ENCODE measurements around the gene TRMT44. TPM values are rescaled to one million over a fixed set of nuclear protein-coding genes. Genes with fewer than 3 reads are reported as not detected.
A peak's percentile ranks its signal among the peaks of the same experiment; 100 is the strongest.

TRMT44 gene
- total and polyA plus RNA-seq, 12 donors, result 4.5 to 10.2 (median 7.9) TPM

GRCh38 chr4:8464381-8464780 lies 23.8 kb downstream of the TRMT44 start:
- intact Hi-C loops (cut with DNase I), result no loop called here
- Histone ChIP-seq H3K27ac (no peak overlapping the region), H3K9me3 (no peaks in the 10 kb centered on the region), H3K27me3 (no peaks in the 10 kb centered on the region), H3K4me1 (peaks cover 0 to 3% (median 0%) of the 10 kb centered on the region in 9 donors), H3K4me3 (no peak overlapping the region), H3K36me3 (peaks cover 0 to 100% (median 29%) of the 10 kb centered on the region in 9 donors)
- DNase-seq (no peak), ATAC-seq (no peak)
- TF ChIP-seq CTCF (IDR thresholded peaks at IDR 0.05), result no peak
- 81 to 84% methylated on average over 14 of the region's 14 CpGs for WGBS, 2 donors

GRCh38 chr4:8465615-8466611 lies 25.3 kb downstream of the TRMT44 start:
- Histone ChIP-seq H3K4me3 (no peak overlapping the region), H3K9me3 (no peaks in the 10 kb centered on the region), H3K4me1 (peaks cover 0 to 3% (median 0%) of the 10 kb centered on the region in 9 donors), H3K36me3 (peaks cover 0 to 98% (median 28%) of the 10 kb centered on the region in 9 donors), H3K27me3 (no peaks in the 10 kb centered on the region), H3K27ac (no peak overlapping the region)
- TF ChIP-seq CTCF (IDR thresholded peaks at IDR 0.05), result no peak
- peak in 1 of 2 donors; percentile 34 for DNase-seq
- WGBS, 2 donors, result 87% methylated on average over 31 of the region's 31 CpGs
- no peak for ATAC-seq
- intact Hi-C loops (cut with DNase I), result loop anchor here in 1 of 10 donors (5.0 kb wide), 1 partner anchor 126 kb away; the partner anchor contains the start of gene CPZ

GRCh38 chr4:8467016-8467415 lies 26.4 kb downstream of the TRMT44 start:
- 96 to 98% methylated on average over 18 of the region's 18 CpGs for WGBS, 2 donors
- H3K36me3 ChIP-seq, result peaks cover 0 to 93% (median 28%) of the 10 kb centered on the region in 9 donors

More at GRCh38 chr4:8467016-8467415, 26.4 kb downstream of the TRMT44 start:
- no peak overlapping the region for H3K4me3 ChIP-seq
- intact Hi-C loops (cut with DNase I), result loop anchor here in 1 of 10 donors (5.0 kb wide), 1 partner anchor 125 kb away; the partner anchor contains the start of gene CPZ
- no peak for ATAC-seq
- no peaks in the 10 kb centered on the region for H3K9me3 ChIP-seq
- no peak for TF ChIP-seq CTCF (IDR thresholded peaks at IDR 0.05)
- DNase-seq, result no peak
- no peak overlapping the region for H3K27ac ChIP-seq
- no peaks in the 10 kb centered on the region for H3K27me3 ChIP-seq
- peaks cover 0 to 4% (median under 1%) of the 10 kb centered on the region in 9 donors for H3K4me1 ChIP-seq
